HepG2 (cell line): ENCODE measurements around the gene LSM12. TPM values are rescaled to one million over a fixed set of nuclear protein-coding genes. Genes with fewer than 3 reads are reported as not detected.

Source experiments
- CAMTA2 ChIP-seq: sonication (generic); formaldehyde crosslinking; IDR thresholded peaks from 2 replicates; pipeline ENCODE4 v1.4.0; 2020; ENCODE audit warnings: mild to moderate bottlenecking, missing genetic modification reagents, borderline replicate concordance
- EED ChIP-seq: sonication (generic); formaldehyde crosslinking; IDR thresholded peaks from 2 replicates; pipeline ENCODE4 v1.5.0; 2020; ENCODE audit warnings: mild to moderate bottlenecking, missing genetic modification reagents
- ELF3 ChIP-seq: IDR thresholded peaks from 2 replicates; pipeline ENCODE4 v1.6.1; 2016; ENCODE audit warnings: missing genetic modification reagents, missing compliant biosample characterization
- IRX3 ChIP-seq: sonication (generic); formaldehyde crosslinking; IDR thresholded peaks from 2 replicates; pipeline ENCODE4 v1.8.1; 2023; ENCODE audit warnings: mild to moderate bottlenecking, low read depth, missing genetic modification reagents, borderline replicate concordance
- NFIB ChIP-seq: sonication (generic); formaldehyde crosslinking; IDR thresholded peaks from 2 replicates; pipeline ENCODE4 v1.9.0; 2021; ENCODE audit warnings: missing genetic modification reagents, mild to moderate bottlenecking, borderline replicate concordance
- NR2C2 ChIP-seq: sonication (generic); formaldehyde crosslinking; IDR thresholded peaks from 2 replicates; pipeline ENCODE4 v1.4.0; 2020; ENCODE audit warnings: missing genetic modification reagents, mild to moderate bottlenecking, moderate library complexity, borderline replicate concordance
- RBFOX2 ChIP-seq: fragments of 200-400 bp; formaldehyde crosslinking; IDR thresholded peaks from 2 replicates; pipeline ENCODE4 v1.6.1; 2017; ENCODE audit warnings: low read depth, mild to moderate bottlenecking, low read length
- SAFB2 ChIP-seq: sonication (generic); formaldehyde crosslinking; IDR thresholded peaks from 2 replicates; pipeline ENCODE4 v1.5.1; 2020; ENCODE audit warnings: missing genetic modification reagents, low read depth, mild to moderate bottlenecking, borderline replicate concordance
- SOX5 ChIP-seq: IDR thresholded peaks from 2 replicates; pipeline ENCODE4 v1.6.1; 2016; ENCODE audit warnings: borderline replicate concordance
- SP2 ChIP-seq: sonication (generic); formaldehyde crosslinking; IDR thresholded peaks from 2 replicates; pipeline ENCODE4 v1.5.1; 2020; ENCODE audit warnings: mild to moderate bottlenecking, missing genetic modification reagents
- THAP11 ChIP-seq: IDR thresholded peaks from 2 replicates; pipeline ENCODE4 v1.6.1; 2016; ENCODE audit warnings: missing biosample characterization, missing genetic modification reagents
- ZEB1 ChIP-seq: IDR thresholded peaks from 2 replicates; pipeline ENCODE4 v1.6.1; 2012; ENCODE audit warnings: mild to moderate bottlenecking, low read depth, inconsistent platforms; ENCODE audit not compliant: insufficient replicate concordance
- ZNF121 ChIP-seq: sonication (generic); formaldehyde crosslinking; IDR thresholded peaks from 2 replicates; pipeline ENCODE4 v1.5.0; 2020; ENCODE audit warnings: mild to moderate bottlenecking, missing genetic modification reagents
- ZNF138 ChIP-seq: sonication (generic); formaldehyde crosslinking; IDR thresholded peaks from 2 replicates; pipeline ENCODE4 v1.5.0; 2020; ENCODE audit warnings: mild to moderate bottlenecking, low read depth, missing genetic modification reagents
- ZNF318 ChIP-seq: sonication (generic); formaldehyde crosslinking; IDR thresholded peaks from 2 replicates; pipeline ENCODE4 v1.4.0; 2020; ENCODE audit warnings: mild to moderate bottlenecking, missing genetic modification reagents
- ZNF430 ChIP-seq: sonication (generic); formaldehyde crosslinking; IDR thresholded peaks from 2 replicates; pipeline ENCODE4 v1.9.0; 2021; ENCODE audit warnings: mild to moderate bottlenecking, missing genetic modification reagents
- ZNF431 ChIP-seq: sonication (generic); formaldehyde crosslinking; IDR thresholded peaks from 2 replicates; pipeline ENCODE4 v1.9.0; 2022; ENCODE audit warnings: missing genetic modification reagents, low read depth, mild to moderate bottlenecking, borderline replicate concordance
- ZNF780A ChIP-seq: sonication (generic); formaldehyde crosslinking; IDR thresholded peaks from 2 replicates; pipeline ENCODE4 v1.8.0; 2022; ENCODE audit warnings: mild to moderate bottlenecking, missing genetic modification reagents, moderate library complexity
- ZNF883 ChIP-seq: sonication (generic); formaldehyde crosslinking; IDR thresholded peaks from 2 replicates; pipeline ENCODE4 v1.5.1; 2020; ENCODE audit warnings: mild to moderate bottlenecking, missing genetic modification reagents; ENCODE audit errors: not compliant biosample characterization
- ZSCAN30 ChIP-seq: sonication (generic); formaldehyde crosslinking; IDR thresholded peaks from 2 replicates; pipeline ENCODE4 v1.5.0; 2020; ENCODE audit warnings: mild to moderate bottlenecking, missing genetic modification reagents
- ZZZ3 ChIP-seq: sonication (generic); formaldehyde crosslinking; IDR thresholded peaks from 2 replicates; pipeline ENCODE4 v1.4.0; 2020; ENCODE audit warnings: missing genetic modification reagents, mild to moderate bottlenecking, borderline replicate concordance
- polyA plus RNA-seq, 8 experiments: library from polyadenylated mRNA; depleted of rRNA in 3 of 8; stranded (reverse) in 7 of 8; unstranded in 1 of 8; fragments of >200 nt; fragmentation: Illumina TruSeq in 4 of 8; extraction: Trizol in 4 of 8; gene quantifications; 2 replicates each; pipeline versions ENCODE4 v1.2.1 to v1.2.3, GENCODE V29; 2011 to 2016; ENCODE audit warnings: low read depth in 4 of 8, missing spikeins in 1 of 8, mixed read lengths in 1 of 8; ENCODE audit not compliant: insufficient read depth in 1 of 8
- total RNA-seq, 5 experiments: library from RNA; depleted of rRNA; stranded (reverse); fragments of >200 nt; fragmentation: Illumina TruSeq; extraction: Trizol; gene quantifications; 2 replicates each; pipeline ENCODE4 v1.2.3, GENCODE V29; 2016; ENCODE audit warnings: low read depth in 1 of 5
- TF ChIP-seq, protein P1 (sequence below): sonication (generic); formaldehyde crosslinking; conservative IDR thresholded peaks from 2 replicates; pipeline ENCODE4 v1.4.0; 2020; ENCODE audit warnings: missing genetic modification reagents

LSM12 gene
- total and polyA plus RNA-seq, 2 of the 13 experiments (the other 11 are each of a cell fraction or from before 2014, with no cell fraction given) = 52.8 to 55.7 TPM

- no peak for TF ChIP-seq SP2 (CRISPR knock-in tag)
- no peak for TF ChIP-seq ZSCAN30 (CRISPR knock-in tag)
- TF ChIP-seq NR2C2 = no peak
- no peak for TF ChIP-seq SOX5
- no peak for TF ChIP-seq ZNF883 (CRISPR knock-in tag)
- no peak for TF ChIP-seq EED
- TF ChIP-seq, protein P1, sequence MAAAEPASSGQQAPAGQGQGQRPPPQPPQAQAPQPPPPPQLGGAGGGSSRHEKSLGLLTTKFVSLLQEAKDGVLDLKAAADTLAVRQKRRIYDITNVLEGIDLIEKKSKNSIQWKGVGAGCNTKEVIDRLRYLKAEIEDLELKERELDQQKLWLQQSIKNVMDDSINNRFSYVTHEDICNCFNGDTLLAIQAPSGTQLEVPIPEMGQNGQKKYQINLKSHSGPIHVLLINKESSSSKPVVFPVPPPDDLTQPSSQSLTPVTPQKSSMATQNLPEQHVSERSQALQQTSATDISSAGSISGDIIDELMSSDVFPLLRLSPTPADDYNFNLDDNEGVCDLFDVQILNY = no peak; the same call in 1 of the 2 replicates
- no peak for TF ChIP-seq ZNF780A (CRISPR knock-in tag)
- TF ChIP-seq ZNF430 (CRISPR knock-in tag) = no peak
- no peak for TF ChIP-seq ZNF138 (CRISPR knock-in tag)
- no peak for TF ChIP-seq THAP11 (CRISPR knock-in tag)
- no peak for TF ChIP-seq IRX3 (CRISPR knock-in tag)
- TF ChIP-seq SAFB2 (CRISPR knock-in tag) = peak; percentile 22
- TF ChIP-seq RBFOX2 = no peak
- 0 out of 2 replicates have a peak, but pooled peaks have one; percentile 33 for TF ChIP-seq ZNF431 (CRISPR knock-in tag)
- TF ChIP-seq ELF3 (CRISPR knock-in tag) = no peak
- no peak for TF ChIP-seq ZZZ3
- TF ChIP-seq CAMTA2 (CRISPR knock-in tag) = no peak
- no peak for TF ChIP-seq NFIB (CRISPR knock-in tag)
- TF ChIP-seq ZNF121 = peak; percentile 7; the same call in 1 of the 2 replicates
- peak; percentile 30; the same call in 1 of the 2 replicates for TF ChIP-seq ZNF318
- TF ChIP-seq ZEB1 = no peak
Observed at GRCh38 chr17:44014133-44014436, 52.4 kb downstream of the LSM12 start (continued).
